SW 1271 (cell line): ENCODE measurements around the gene IMPA2.
"Not testable (repeated sequence)": the region's sequence is repeated elsewhere in the genome, so short reads cannot be mapped to it uniquely, and the experiment has no call there.

ENCODE experiments used
- DNase-seq, 2 experiments: peaks; one replicate each; lab custom pipeline; 2025; lab: John Stamatoyannopoulos, UW

The IMPA2 gene

GRCh38 chr18:12049978-12050811 lies 68.9 kb downstream of the IMPA2 start:
- no peak for DNase-seq

- no peak for DNase-seq
Measured at GRCh38 chr18:12052866-12053265, 71.6 kb downstream of the IMPA2 start.

- DNase-seq: no peak
Measured at GRCh38 chr18:12053289-12053688, 72.0 kb downstream of the IMPA2 start.

- DNase-seq: no peak
Measured at GRCh38 chr18:12056034-12056883, 75.0 kb downstream of the IMPA2 start.

GRCh38 chr18:12056884-12057402 lies 75.6 kb downstream of the IMPA2 start:
- no peak for DNase-seq

DNA sequence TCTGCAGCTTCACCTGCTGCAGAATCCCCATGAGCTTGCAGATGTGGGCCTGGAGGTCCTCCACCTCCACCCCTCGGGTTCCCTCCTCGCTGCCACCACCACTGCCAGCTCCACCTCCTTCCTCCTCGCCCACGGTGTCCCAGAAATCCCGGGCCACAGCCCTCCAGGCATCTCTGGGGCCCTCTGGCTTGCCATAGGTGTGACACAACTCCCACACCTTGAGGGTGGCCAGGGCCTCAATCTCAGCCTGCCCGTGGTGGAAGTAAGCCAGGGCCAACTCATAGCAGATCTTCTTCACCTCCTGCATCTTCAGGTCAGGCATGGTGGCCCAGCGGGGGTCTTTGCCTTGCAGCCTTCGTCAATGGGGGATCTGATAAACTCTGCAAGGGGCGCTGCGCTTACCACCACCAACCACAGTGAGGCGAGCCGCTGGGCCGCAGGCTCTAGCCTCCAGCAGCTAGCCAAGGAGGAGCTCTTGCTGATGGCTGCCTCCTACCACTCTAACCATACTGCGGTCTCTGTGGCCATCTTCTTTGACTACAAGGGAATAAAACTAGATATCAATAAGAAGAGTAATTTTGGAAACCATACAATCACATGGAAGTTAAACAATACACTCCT lies 76.2 kb downstream of the IMPA2 start:
- no peak for DNase-seq

DNA sequence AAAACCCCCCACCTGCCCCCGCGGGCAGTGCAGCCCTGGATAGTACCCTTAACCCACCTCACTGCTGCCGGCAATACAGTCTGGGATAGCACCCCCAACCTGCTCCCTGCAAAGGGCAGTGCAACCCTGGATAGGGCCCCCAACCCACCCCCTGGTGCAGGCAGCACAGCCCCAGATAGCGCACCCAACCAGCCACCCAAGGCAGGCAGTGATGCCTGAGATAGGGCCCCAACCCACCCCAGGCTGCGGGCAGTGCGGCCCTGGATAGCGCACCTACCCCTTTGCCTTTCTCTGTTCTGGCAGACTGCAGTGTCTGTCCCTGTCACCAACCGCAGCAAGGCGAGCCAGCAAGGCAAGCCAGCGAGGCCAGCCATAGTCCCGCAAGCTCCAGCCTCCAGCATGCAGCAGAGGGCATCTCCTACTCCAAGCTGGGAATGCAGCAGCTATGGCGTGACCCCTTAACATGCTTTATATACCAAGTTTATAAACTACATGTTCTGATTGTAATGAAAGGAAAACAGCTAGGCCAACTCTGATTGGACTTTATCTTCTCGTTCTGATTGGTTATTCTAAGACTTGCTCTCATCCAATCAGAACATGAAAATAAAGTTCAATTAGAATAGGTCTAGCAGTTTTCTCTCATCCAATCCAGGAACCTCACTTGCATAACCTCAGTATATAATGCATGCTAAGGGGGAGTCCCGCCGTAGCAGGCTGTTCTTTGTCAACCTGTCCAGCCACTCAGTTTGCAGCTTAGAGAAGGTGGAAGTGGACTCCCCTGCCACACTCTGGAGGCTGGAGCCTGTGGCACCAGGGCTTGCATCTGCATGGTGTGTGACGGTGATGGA lies 78.3 kb downstream of the IMPA2 start:
- no peak for DNase-seq

- DNase-seq: peak in 1 of 2 experiments; percentile 9
Measured at GRCh38 chr18:12060182-12060870, 79.0 kb downstream of the IMPA2 start.

- no peak for DNase-seq
Measured at GRCh38 chr18:12061685-12062084, 80.4 kb downstream of the IMPA2 start.

- DNase-seq: no peak
Measured at GRCh38 chr18:12062974-12063373, 81.7 kb downstream of the IMPA2 start.

- DNase-seq: no peak
Measured at GRCh38 chr18:12064086-12064763, 82.9 kb downstream of the IMPA2 start.

DNA sequence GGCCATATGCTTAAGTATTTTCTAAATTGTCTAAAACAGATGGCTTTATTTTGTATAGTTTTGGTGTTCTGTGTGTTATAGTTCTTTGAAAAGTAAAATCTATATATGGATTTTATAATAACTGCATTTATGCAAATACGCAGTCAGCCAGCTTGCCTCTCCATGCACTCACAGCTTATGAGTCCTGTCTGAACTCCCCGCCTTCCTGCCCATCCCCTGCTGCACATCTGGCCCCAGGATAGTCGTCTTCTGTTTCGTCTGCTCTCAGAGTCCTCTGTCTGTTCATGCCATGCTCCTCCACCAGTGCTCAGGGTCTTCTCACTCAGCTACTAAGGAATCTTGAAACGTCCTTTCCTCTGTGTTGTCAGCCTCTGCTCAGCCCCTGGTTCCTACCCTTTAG lies 84.1 kb downstream of the IMPA2 start:
- DNase-seq: no peak

DNA sequence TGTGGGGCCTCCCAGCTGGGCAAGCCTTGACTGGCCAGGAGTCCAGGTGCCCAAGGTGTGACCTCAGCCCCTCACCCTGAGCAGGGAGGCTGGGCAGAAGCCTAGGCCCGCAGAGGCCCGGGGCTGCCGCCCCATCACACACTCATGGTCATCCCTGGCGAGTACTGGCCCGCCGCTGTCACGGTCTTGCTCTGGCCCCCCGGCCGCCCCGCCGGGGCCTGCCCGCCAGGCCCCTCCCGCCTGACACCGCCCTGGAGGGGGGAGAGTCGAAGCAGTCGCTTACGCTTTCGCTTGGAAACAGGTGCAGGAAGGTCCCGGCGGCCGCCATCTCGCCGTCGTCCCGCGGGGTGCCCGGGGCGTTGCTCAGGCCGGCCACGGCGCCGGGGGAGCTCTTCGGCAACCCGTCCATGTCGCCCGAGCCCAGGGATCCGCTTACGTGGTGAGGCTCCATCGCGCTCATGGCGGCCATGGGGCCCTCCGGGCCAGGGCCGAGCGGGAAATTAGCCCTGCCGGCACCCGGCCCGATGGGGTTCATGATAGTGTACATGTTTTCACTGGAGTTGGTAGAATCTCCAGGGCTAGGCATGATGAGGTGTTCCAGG lies 85.7 kb downstream of the IMPA2 start:
- DNase-seq: no peak

- no peak for DNase-seq
Measured at GRCh38 chr18:12067671-12068070, 86.4 kb downstream of the IMPA2 start.

DNA sequence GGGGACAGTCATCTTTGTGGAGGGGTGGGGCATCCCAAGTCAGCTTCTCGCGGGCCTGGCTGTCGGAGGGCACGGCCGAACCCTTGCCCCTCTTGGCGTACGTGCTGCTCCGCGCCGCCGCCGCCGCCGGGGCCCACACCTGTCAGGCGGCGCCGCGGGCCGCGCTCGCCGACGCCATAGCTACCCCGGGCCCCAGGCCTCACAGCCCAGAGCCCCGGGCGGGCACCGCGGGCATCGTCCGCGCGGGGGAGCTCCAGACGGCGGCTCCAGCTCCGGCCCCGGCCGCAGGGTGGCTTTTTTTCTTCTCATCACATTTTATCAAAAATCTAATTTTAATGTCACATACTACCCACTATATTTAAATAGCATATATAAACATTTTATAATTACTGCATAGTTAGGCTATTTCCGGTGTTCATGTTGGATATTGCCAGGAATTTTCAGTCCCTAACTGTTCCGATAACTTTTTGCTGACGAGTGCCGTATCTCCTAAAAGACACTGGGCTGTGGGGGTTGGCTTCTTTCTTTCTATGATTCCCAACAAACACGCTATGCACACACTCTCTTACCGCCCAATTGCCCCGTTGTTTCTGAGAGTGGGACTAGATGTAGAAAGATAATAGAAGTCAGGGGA lies 87.1 kb downstream of the IMPA2 start:
- DNase-seq: not testable (repeated sequence)

- no peak for DNase-seq
Measured at GRCh38 chr18:12068950-12069320, 87.6 kb downstream of the IMPA2 start.

GRCh38 chr18:12071066-12071465 lies 89.8 kb downstream of the IMPA2 start:
- DNase-seq: not testable (repeated sequence)

DNA sequence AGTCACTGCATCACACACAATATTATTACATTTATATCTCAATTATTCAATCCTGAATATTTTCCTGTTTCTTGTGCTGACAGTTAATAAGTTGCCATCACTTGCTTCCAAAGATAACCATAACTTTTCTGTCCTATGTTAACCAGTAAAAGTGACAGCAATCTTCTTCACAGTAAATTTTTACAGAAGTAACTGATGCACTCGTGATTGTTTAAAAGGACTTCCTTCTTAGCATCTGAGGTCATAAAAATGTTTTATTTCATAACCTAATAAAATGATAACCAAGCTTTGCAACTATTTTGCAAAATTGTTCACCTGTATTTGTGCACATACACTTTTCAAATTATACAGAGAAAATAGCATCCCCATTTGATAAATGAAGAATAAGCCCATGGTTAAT lies 91.7 kb downstream of the IMPA2 start:
- no peak for DNase-seq

DNA sequence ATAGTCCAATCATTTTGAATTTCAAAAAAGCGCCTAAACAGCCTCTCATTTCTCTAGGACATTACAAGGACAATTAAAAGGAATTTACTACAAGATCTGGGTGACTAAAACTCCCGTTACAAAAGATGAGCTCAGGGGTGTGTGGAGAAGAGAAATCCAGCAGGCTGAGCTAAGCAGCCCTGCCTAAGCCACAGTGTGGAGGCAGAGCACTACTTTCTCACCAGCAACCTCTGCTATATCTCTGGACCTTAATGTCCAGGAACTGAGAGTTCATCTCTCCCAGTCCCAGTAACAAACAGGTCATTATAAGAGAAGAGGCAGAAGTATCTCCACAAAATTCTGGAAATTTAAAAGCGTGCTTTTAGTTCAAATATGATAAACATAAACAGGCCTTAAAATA lies 93.4 kb downstream of the IMPA2 start:
- no peak for DNase-seq
